HG03565 (cell line): Measurements from ENCODE around the gene REPS2.

Experiments
- ATAC-seq: cut with Tn5 transposase; IDR thresholded peaks from one replicate; pipeline ENCODE4 v1.9.1; 2021; ENCODE audit warnings: mild to moderate bottlenecking, moderate library complexity; ENCODE audit not compliant: unreplicated experiment

Gene REPS2

DNA sequence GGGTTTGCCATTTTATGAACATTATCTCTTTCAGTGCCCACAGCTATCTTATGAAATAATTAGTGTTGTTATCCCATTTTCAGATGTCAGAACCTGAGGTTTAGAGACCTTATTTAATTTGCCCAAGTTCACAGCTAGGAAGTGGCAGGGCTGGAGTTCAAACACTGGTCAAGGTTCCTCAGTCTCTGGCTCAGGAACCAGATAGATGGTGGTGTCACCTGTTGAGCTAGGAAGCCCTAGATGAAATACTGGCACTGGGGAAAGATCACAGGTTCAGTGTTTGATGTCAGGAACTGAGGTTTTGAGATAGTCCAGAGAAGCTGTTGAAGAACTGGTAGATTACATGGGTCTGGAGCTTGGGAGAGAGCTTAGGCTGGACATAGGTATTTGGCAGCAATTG lies 85.4 kb downstream of the REPS2 start:
- ATAC-seq: no peak

DNA sequence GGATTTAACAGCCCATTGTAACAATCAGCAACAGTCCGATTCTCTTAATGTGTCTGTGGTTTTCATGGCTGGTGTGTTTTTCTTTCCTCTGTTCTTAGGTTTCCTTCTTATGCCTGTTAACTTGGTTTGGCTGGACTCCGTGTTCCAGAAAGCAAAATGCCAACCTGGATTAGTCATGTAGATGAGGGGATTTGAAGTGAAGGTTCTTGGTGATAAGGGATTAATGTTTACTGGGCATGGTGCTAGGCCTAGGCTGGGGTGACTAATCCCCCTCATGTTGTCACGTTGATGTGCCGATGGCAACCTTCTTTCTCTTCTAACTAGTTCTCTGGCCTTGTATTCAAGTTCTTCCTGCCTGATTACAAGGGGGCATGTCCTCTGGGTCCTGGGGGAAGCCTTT lies 85.9 kb downstream of the REPS2 start:
- ATAC-seq: no peak

DNA sequence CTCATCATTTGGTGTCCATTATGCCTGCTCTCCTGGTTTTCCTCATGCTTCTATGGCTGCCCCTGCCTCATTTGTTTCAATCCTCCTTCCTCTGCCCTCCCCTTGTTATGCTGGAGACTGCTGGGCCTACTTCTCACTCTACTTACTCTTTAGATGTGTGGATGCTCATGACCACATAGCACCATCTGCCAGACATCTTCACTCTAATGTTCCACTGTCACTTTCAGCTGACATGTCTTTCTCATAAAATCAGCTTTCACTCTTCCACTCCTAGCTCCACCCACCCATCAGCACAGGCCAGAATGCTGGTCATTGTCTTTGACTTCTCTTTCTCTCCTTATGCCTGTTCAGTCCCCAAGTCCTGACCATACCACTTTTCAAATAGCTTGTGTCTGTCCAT lies 86.8 kb downstream of the REPS2 start:
- ATAC-seq: no peak

DNA sequence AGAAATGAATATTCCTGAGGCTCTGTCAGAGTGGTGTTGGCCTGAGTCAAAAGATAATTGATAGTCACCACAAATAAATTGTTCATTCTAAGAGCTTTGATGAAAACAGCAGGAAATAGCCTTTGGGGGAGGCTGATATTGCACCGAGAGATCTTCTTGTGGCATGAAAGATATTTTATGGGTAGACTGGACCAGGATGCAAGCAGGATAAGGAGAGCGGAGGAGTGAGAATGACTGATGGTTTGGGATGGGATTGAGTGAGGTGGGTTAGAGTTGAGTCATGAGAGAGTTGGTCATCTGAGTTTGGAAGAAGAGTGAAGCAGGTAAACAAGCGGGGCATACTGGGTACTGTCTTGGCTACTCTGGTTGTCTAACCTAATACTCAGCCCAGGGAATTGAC lies 88.7 kb downstream of the REPS2 start:
- no peak for ATAC-seq

DNA sequence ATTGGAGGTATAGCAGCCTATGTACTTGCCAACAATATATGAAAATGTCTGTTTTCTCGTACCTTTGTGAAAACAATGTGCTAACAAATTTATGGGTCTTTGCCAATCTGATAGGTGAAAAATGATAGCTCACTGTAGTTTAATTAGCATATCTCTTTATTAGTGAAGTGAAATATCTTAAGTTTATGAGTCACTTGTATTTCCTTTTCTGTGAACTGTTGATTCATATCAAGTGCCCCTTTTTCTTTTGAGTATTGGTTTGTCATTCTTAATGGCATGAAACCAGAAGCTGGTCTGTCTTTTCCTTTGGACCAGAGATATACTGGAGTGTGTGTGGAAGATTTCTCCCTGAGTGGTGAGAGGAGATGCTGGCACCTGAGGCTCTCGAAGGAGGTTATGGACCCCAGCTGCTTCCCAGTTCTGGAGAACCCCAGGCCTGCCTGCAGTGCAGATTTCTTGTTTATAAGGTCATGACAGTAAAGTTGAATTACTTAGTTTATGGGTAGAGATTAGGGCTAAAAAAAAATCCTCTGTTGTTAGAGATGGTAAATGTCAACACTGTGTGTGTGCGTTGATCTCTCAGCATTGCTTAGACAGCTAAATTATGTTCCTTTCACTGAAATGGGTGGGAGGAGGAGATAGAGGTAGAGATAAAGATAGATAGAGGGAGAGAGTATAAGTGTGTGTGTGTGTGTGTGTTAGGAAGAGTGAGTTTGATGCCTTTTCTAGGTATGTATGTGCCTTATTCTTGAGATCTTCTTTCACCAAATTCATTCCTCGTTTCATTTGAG lies 89.9 kb downstream of the REPS2 start:
- ATAC-seq: no peak

DNA sequence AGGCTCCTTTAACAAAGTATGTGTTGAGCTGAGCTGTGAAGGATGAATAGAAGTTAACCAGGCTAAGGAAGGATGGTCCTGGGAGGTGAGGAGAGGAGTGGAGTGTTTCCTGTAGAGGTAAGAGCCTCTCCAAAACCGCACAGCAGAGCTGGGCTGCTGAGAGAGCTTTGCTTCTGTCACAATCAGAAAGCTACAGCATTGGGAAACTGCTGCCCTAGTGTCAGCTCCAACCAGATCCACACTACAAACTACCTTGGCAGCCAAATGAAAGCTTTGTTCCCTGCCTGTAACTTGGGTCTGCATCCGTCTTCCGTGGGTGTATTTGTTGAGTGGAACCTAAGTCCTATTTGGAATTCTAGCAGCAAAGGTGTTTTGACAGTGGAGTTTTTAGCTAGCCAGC lies 91.8 kb downstream of the REPS2 start:
- no peak for ATAC-seq

DNA sequence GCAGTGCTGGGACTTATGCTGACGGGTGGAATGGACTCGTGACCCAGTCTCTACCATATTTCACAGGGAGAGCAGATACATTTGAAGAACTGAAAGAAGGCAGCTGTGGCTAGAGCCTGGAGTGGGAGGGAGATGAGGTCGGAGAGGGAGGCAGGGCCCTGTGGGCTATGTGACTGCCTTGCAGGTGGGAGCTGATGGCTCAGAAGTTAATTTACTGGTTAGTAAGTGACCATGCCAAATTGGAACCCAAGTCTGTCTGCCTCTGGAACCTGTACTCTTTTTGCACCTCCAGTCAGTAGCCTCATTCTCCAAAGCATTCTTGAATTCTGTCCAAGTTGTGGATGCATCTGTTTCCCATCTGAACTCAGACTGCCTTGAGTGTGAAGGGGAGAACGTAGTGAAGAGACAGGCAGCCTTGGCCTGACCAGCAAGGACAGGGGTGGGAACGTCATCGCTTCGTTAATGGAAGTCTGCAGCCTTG lies 92.3 kb downstream of the REPS2 start:
- ATAC-seq: no peak

DNA sequence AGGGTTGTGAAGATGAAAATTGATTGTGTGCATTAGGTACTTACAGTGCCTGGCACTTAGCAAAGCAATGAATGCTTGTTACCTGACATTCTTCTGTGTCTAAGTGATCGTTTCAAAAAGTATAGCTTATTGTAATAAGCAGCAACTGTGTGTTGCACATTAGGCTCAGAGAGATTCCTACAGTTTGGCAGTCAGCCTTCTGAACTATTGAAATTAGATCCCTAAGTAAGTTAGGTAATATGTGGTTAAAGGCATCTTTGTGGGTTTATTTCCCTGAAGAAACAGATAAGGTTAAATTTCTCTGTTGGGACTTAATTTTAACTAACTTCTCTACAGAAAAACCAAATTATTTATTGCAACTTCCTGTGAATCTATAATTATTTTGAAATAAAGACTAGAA lies 93.4 kb downstream of the REPS2 start:
- no peak for ATAC-seq

DNA sequence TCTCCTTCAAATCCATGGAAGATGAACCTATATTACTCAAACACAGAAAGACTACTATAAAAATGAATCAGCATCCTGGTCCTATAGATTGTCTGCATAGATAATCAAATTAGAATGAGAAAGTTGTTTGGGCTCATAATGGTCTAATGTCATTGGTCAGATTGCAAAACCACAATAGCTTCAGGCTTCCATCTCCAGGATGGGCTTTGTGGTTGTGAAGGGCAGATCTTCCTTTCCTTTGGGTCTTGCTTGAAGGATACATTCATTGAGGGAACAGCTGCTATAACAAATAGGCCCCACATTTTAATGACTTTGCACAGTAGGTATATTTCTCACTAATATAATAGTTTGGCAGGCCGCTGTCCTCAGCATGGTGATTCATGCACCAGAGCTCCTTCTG lies 94.3 kb downstream of the REPS2 start:
- ATAC-seq: no peak

DNA sequence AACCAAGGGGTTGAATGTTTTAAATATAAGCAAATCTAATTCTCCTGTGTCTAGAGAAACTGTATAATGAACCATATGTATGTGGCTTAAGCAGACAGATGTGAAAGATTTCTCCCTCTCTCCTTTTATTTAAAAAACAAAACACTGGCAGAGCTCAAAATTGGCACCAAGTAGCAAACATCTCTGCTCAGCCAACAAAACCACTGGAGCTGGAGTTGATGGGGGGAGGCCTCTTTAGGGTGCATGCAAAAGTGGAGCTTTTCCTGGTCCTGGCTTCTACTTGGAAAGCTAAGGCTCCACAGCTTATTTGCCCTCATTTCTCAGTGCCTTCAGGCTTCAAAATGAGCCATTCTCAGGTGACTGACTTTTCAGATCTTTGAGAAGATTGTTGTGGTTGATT lies 95.6 kb downstream of the REPS2 start:
- no peak for ATAC-seq

DNA sequence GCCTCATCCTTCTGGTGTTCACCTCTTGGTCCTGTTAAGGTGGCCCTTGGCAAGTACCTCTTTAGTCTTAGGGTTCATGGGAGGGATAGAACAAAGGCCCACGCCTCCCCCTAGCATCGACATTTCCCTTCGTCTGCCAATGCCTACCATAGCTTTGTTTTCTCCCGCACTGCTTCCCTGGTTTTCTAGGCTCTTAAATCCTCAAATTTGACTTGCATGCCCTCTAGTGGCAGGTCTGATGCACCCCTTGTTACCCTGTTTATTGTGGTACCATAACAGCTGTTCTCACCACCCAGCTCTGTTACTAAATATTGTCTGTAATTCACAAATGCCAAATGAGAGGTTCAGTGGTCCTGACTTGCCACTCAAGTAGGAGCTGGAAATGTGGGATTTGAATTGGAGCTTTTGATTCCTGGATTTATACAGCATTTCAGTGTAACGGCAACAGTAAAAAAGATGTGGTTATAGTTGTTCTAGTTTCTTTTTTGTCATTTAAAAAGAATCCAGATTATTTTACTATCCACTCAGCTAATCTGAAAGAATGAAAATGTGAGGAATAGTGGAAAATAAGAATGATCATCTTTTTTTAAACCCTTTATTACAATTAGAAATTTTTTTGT lies 100.1 kb downstream of the REPS2 start:
- no peak for ATAC-seq

DNA sequence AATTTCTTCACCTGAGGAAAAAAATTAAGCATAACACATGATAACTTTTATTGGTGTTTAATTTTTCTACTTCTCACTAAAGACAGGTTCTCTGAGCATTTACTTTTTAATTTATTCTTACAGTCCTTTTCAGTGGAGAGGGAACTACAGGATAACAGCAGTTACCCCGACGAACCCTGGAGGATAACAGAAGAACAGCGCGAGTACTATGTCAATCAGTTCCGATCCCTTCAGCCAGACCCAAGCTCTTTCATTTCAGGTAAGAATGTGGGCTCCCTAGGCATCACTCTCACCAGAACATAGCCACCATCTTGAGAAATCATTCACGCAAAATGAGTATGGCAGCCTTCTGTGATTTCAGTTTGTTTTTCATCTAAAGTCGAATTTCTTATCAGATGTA lies 100.8 kb downstream of the REPS2 start:
- no peak for ATAC-seq

DNA sequence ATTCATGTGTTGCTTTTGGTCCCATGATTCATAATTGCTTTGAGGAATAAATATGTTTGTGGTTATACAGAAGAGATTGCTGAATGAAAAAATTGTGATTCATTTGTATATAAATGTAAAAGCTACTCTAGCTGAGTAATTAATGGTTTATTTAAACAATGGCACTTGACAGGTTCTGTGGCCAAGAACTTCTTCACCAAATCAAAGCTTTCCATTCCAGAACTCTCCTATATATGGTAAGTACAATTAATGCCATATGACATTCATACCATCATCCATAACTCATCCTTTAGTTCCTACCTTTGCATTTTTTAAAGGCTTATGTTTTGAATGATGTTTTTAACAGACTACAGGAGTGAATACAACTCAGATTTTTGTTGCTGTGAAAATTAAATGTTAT lies 105.8 kb downstream of the REPS2 start:
- ATAC-seq: no peak

DNA sequence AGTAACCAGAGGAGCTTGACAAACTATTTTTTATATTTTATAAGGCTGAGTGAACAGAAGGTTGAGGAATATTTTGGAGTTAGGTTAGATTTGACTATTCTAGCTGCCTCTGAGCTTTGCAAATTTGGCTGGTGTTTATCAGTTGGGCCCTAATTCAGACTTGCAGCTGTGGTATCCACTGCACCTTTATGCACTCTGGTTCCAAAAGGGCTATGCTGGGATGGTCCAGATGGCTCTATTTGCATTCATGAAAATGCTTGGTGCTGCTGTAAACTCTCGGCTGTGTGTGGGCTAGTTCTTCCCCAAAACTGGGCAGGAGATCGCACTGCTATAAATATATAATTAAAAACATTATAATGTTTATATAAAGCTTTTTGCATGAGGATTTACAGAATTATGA lies 106.3 kb downstream of the REPS2 start:
- ATAC-seq: no peak

DNA sequence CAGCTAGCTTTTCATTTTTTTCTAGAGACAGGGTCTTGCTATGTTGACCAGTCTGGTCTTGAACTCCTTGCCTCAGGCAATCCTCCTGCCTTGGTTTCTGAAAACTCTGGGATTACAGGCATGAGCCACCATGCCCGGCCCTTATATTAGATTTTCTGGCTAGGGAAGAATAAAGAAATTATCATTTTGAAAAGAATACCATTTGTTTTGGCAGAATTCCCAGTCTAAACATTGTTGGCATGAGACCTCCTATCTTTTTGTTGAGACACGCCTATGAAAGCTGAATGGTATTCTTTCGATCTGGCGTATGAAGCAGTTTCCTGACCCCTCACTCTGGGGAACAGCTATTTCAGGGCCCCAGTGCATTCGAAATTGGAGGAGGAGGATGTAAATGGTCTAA lies 107.0 kb downstream of the REPS2 start:
- ATAC-seq: no peak

DNA sequence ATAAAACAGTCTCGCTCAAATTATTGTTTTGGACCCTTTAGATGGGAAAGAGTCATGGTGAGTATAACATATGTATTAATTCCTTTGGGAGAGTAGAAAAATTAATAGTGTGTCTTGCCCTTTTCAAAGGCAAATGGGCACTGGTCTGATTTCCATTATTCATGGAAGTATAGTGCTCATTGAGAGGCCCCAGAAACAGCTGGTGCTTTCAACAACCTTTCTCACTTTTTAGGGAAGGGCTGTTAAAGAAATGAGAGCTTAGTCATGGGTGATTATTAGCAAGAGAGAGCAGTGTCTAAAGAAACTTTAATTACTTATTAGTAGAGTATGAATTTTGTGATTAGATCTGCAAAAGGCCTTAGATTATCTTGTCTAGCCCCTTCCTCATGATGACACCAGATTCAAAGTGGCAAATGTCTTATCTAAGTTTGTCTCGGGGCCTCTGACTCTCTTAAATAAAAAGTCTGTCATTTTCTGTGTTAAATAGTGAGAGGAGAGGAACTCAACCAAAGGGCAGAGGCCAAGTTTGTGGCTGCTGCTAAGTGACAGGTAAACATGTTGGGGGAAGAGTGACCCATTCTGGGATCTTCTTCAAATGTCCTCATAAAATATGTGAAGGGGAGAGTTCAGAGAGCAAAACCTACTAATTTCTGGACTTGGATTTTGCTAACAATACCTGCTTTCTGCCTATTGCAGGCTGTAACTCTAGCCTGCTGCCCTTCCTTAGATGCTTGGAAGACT lies 110.6 kb downstream of the REPS2 start:
- ATAC-seq: no peak

DNA sequence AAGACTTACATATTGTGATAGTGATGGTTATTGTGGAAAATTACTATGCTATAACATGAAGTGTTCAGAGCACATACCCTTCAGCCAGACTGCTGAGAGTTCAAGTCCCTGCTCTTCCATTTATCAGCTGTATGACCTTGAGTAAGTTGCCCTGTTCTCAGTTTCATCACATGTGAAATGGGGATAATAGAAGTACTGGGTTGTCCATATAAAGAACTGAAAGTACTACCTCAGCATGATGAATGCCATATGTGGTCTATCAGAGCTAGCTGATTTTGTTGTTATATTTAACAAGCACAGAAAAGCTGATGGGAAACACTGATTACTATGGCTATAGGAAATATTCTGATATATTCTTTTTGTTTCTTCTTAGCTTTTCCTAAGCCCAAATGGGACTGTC lies 115.6 kb downstream of the REPS2 start:
- ATAC-seq: no peak

DNA sequence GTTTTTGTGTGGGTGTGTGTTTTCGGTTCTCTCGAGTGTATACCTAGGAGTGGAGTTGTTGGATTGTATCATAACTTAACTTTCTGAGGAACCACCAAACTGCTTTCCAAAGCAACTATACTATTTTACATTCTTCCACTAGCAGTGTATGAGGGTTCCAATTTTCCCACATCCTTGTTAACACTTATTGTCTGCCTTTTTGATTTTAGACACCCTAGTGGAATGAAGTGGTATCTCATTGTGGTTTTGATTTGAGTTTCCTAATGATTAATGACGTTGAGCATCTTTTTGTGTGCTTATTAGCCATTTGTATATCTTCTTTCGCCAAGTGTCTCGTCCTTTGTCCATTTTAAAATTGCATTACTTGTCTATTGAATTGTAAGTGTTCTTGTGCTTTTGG lies 118.6 kb downstream of the REPS2 start:
- ATAC-seq: no peak

DNA sequence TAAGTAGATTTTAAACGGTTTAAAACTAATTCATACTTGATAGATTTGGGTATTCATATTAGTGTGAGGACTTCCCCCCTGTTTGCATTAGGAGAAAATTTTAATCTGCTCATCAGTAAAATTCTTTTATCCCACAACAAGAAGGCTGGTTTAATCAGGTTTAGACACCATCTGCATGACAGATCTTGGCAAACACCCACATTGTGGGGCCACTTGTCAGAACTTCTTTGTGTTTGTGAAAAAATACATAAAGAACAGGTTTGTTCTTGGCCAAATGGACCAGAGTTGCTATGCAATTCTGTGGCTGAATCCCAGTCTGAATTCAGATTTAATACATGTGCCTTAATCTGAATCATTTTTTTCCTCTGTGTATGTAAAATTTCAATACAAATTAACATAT lies 121.1 kb downstream of the REPS2 start:
- ATAC-seq: no peak

DNA sequence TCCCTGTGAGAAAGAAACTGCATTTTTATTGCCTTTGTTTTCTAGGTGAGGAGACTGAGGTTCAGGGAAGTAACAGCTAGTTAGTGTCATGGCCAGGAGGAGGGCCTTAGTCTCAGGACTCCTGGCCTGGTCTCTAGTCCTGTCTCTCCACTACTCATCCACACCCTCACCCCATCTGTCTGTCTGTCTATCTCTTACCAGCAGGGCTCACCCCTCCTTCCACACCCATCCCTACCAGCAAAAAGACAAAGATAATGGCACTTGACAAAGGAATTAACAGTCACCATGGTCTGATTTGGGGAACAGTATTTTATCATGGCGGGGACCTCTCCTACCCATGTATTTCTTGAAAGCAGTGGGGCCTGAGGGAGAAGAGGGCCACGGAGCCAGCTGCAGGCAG lies 125.8 kb downstream of the REPS2 start:
- ATAC-seq: no peak

DNA sequence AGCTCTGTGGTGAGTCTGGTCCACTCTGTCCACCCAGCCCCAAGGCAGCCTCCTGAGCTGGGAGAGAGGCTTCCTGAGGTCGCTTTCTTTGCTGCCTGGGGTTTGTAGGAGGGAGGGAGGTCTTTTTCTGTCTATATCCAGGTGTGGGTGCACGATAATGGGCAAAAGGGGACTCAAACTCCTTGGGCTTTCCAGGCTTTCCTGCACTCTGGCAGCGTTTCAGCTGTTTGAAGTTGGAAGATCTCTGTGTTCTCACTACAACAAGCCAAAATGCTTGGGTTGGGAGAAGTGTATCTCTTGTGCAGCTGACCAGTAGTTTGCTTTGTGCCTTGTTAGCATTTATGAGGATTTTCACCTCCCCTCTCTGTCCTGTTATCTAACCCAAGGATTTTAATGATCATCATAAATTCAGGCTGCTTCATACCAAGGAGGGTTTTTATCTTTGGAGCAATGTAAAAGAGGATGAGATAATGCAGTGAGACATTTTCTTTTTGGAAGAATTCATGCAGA lies 126.3 kb downstream of the REPS2 start:
- ATAC-seq: no peak

DNA sequence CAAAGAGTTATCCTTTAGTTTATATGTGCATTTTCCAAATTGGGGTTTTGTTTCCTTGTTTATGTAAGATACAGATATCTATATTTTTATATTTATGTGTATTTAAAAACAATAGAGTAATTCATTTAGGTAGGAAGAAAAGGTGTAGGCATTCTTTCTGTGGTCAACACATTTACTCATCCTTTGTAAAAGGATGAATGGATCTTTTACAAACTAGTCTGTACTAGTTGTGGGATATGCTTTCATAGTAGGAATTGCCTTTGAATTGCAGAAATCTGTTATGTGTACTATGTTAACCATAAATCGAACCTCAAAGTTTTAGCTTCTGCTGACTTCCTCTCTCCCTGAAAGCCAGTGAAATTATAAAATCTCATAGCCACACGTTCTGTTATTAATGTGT lies 128.5 kb downstream of the REPS2 start:
- ATAC-seq: no peak
